Astrocyte (in vitro differentiated cells and primary cell): ENCODE results near the gene SOX15. TPM values are rescaled to one million over a fixed set of nuclear protein-coding genes. Genes with fewer than 3 reads are reported as not detected.

ENCODE experiments used
- DNase-seq: peaks from one replicate; pipeline ENCODE4 v3.0.0-alpha.2; 2010; ENCODE audit warnings: low read depth
- FAIRE-seq: peaks from 2 replicates; lab custom pipeline; 2011; peaks lifted over from hg19 to GRCh38; lab: Jason Lieb, UNC
- H2AFZ ChIP-seq: 2 replicates; pipeline ENCODE4 v1.6.0; 2012; ENCODE audit warnings: low read depth, low read length, inconsistent platforms
- H3K27ac ChIP-seq: 2 replicates; pipeline ENCODE4 v1.5.1; 2011; ENCODE audit warnings: low read depth, low read length, inconsistent platforms
- H3K27me3 ChIP-seq: 2 replicates; pipeline ENCODE4 v1.6.0; 2011; ENCODE audit warnings: low read length, inconsistent platforms; ENCODE audit not compliant: insufficient read depth
- H3K36me3 ChIP-seq: 2 replicates; pipeline ENCODE4 v1.5.1; 2011; ENCODE audit warnings: low read length, inconsistent platforms; ENCODE audit not compliant: insufficient read depth
- H3K4me1 ChIP-seq: 2 replicates; pipeline ENCODE4 v1.5.1; 2011; ENCODE audit warnings: low read length, inconsistent platforms; ENCODE audit not compliant: insufficient read depth
- H3K4me2 ChIP-seq: 2 replicates; pipeline ENCODE4 v1.6.0; 2012; ENCODE audit warnings: low read length, inconsistent platforms
- H3K4me3 ChIP-seq: 2 replicates; pipeline ENCODE4 v1.5.1; 2011; ENCODE audit warnings: low read depth, mild to moderate bottlenecking, low read length, inconsistent platforms; ENCODE audit not compliant: insufficient read depth
- H3K79me2 ChIP-seq: 2 replicates; pipeline ENCODE4 v1.6.0; 2012; ENCODE audit warnings: mild to moderate bottlenecking, low read length, inconsistent platforms; ENCODE audit not compliant: insufficient read depth
- H3K9ac ChIP-seq: 2 replicates; pipeline ENCODE4 v1.6.0; 2012; ENCODE audit warnings: mild to moderate bottlenecking, low read length, inconsistent platforms
- H3K9me3 ChIP-seq: 2 replicates; pipeline ENCODE4 v1.5.1; 2012; ENCODE audit warnings: low read depth, mild to moderate bottlenecking, low read length, inconsistent platforms; ENCODE audit not compliant: insufficient read depth
- H4K20me1 ChIP-seq: 2 replicates; pipeline ENCODE4 v1.6.0; 2012; ENCODE audit warnings: low read length, inconsistent platforms; ENCODE audit not compliant: insufficient read depth
- H3K27ac Mint-ChIP-seq: one replicate; pipeline ENCODE4 v1.8.0; 2021; ENCODE audit warnings: mild to moderate bottlenecking, mixed read lengths; ENCODE audit not compliant: unreplicated experiment
- H3K27me3 Mint-ChIP-seq: one replicate; pipeline ENCODE4 v1.8.0; 2021; ENCODE audit warnings: low read depth, mixed read lengths; ENCODE audit not compliant: unreplicated experiment
- H3K36me3 Mint-ChIP-seq: one replicate; pipeline ENCODE4 v1.8.0; 2021; ENCODE audit warnings: low read depth, mixed read lengths; ENCODE audit not compliant: unreplicated experiment
- H3K4me1 Mint-ChIP-seq: one replicate; pipeline ENCODE4 v1.8.0; 2021; ENCODE audit warnings: low read depth, mixed read lengths; ENCODE audit not compliant: unreplicated experiment
- H3K4me3 Mint-ChIP-seq: one replicate; pipeline ENCODE4 v1.8.0; 2021; ENCODE audit warnings: mild to moderate bottlenecking, moderate library complexity, mixed read lengths; ENCODE audit not compliant: unreplicated experiment
- H3K9me3 Mint-ChIP-seq: one replicate; pipeline ENCODE4 v1.8.0; 2021; ENCODE audit warnings: mild to moderate bottlenecking, mixed read lengths; ENCODE audit not compliant: unreplicated experiment
- EZH2 ChIP-seq: IDR thresholded peaks from 2 replicates; pipeline ENCODE4 v1.6.1; 2012; ENCODE audit warnings: mild to moderate bottlenecking, low read length, inconsistent platforms; ENCODE audit not compliant: insufficient read depth
- total RNA-seq: library from RNA; stranded (reverse); gene quantifications from 2 replicates; pipeline ENCODE4 v1.2.1, GENCODE V29; 2021
- TF ChIP-seq, protein P1 (sequence below): IDR thresholded peaks from 2 replicates; pipeline ENCODE4 v1.5.1; 2011; ENCODE audit warnings: low read depth, mild to moderate bottlenecking, inconsistent platforms, low read length, moderate library complexity; ENCODE audit not compliant: insufficient read depth

Gene SOX15
- total RNA-seq, 1 donor from 2014 or later, result 4.0 TPM

DNA sequence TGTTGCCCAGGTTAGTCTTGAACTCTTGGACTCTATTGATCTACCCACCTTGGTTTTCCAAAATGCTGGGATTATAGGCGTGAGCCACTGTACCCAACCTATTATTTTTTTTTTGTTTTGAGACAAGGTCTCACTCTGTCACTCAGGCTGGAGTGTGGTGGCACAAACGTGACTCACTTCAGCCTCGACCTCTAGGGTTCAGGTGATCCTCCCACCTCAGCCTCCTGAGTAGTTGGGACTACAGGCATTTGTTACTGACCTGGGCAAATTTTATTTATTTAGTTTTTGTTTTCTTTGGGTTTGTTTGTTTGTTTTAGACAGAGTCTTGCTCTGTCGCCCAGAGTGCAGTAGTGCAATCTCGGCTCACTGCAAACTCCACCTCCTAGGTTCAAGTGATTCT, 33.8 kb upstream of the SOX15 start:
- H3K79me2 ChIP-seq, result peaks cover 10% of the 10 kb centered on the region
- Mint-ChIP-seq H3K4me1 (no peaks in the 10 kb centered on the region), H3K27ac (no peak overlapping the region), H3K27me3 (no peaks in the 10 kb centered on the region), H3K9me3 (no peaks in the 10 kb centered on the region), H3K36me3 (peaks cover 4% of the 10 kb centered on the region), H3K4me3 (no peak overlapping the region)
- peaks cover 6% of the 10 kb centered on the region for H4K20me1 ChIP-seq
- no peak overlapping the region for H3K9ac ChIP-seq
- FAIRE-seq, result no peak
- no peak overlapping the region for H3K4me3 ChIP-seq
- no peak overlapping the region for H3K4me2 ChIP-seq
- peaks cover 6% of the 10 kb centered on the region for H3K4me1 ChIP-seq
- H3K9me3 ChIP-seq, result no peaks in the 10 kb centered on the region
- H3K36me3 ChIP-seq, result no peaks in the 10 kb centered on the region
- no peak for DNase-seq
- no peak overlapping the region for H2AFZ ChIP-seq
- TF ChIP-seq, protein P1, sequence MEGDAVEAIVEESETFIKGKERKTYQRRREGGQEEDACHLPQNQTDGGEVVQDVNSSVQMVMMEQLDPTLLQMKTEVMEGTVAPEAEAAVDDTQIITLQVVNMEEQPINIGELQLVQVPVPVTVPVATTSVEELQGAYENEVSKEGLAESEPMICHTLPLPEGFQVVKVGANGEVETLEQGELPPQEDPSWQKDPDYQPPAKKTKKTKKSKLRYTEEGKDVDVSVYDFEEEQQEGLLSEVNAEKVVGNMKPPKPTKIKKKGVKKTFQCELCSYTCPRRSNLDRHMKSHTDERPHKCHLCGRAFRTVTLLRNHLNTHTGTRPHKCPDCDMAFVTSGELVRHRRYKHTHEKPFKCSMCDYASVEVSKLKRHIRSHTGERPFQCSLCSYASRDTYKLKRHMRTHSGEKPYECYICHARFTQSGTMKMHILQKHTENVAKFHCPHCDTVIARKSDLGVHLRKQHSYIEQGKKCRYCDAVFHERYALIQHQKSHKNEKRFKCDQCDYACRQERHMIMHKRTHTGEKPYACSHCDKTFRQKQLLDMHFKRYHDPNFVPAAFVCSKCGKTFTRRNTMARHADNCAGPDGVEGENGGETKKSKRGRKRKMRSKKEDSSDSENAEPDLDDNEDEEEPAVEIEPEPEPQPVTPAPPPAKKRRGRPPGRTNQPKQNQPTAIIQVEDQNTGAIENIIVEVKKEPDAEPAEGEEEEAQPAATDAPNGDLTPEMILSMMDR, result no peak
- TF ChIP-seq EZH2, result no peak
- no peaks in the 10 kb centered on the region for H3K27me3 ChIP-seq
- no peak overlapping the region for H3K27ac ChIP-seq

DNA sequence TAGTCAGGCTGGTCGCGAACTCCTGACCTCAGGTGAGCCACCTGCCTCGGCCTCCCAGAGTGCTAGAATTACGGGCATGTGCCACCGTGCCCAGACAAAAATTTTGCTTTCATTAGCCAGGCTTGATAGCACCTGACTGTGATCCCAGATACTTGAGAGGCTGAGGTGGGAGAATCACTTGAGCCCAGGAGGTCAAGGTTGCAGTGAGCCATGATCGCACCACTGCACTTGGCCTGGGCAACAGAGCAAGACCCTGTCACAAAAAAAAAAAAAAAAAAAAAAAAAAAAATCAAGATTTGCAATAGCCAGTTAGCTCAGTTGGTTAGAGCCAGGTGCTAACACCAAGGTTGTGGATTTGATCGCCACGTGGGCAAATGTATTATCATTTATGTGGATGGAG, 30.9 kb upstream of the SOX15 start:
- TF ChIP-seq EZH2, result no peak
- TF ChIP-seq, protein P1, result no peak
- Mint-ChIP-seq H3K36me3 (no peaks in the 10 kb centered on the region), H3K27ac (no peak overlapping the region), H3K27me3 (no peaks in the 10 kb centered on the region), H3K9me3 (no peaks in the 10 kb centered on the region), H3K4me3 (no peak overlapping the region), H3K4me1 (no peaks in the 10 kb centered on the region)
- H3K4me2 ChIP-seq, result no peak overlapping the region
- no peak overlapping the region for H3K4me3 ChIP-seq
- no peaks in the 10 kb centered on the region for H3K79me2 ChIP-seq
- H4K20me1 ChIP-seq, result no peaks in the 10 kb centered on the region
- no peaks in the 10 kb centered on the region for H3K36me3 ChIP-seq
- DNase-seq, result no peak
- no peaks in the 10 kb centered on the region for H3K27me3 ChIP-seq
- H3K27ac ChIP-seq, result no peak overlapping the region
- no peaks in the 10 kb centered on the region for H3K4me1 ChIP-seq
- no peak overlapping the region for H3K9ac ChIP-seq
- FAIRE-seq, result no peak
- H3K9me3 ChIP-seq, result no peaks in the 10 kb centered on the region
- no peak overlapping the region for H2AFZ ChIP-seq

DNA sequence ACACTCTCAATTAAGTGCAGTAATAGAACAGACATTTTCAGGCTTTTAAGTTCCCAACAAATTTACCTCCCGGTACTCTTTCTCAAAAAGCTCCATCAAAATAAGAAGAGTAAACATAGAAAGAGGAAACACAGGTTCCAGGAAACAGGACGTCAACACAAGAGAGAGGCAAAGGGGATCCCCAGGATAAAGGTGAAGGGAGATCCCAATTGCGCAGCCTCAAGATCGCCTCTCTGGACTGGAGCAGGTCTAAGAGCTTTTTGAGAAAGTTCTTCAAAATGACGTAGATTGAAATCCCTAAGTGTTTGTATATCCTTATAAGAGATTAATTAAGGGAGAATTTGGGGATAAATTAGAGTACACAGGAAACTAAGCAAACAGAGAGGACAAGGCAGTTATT, 28.7 kb upstream of the SOX15 start:
- H3K4me3 ChIP-seq, result no peak overlapping the region
- H3K9me3 ChIP-seq, result no peaks in the 10 kb centered on the region
- no peaks in the 10 kb centered on the region for H3K36me3 ChIP-seq
- no peak overlapping the region for H3K4me2 ChIP-seq
- H3K4me1 ChIP-seq, result peaks cover 4% of the 10 kb centered on the region
- FAIRE-seq (no peak), DNase-seq (no peak)
- peaks cover 8% of the 10 kb centered on the region for H3K79me2 ChIP-seq
- peaks cover 7% of the 10 kb centered on the region for H4K20me1 ChIP-seq
- Mint-ChIP-seq H3K27me3 (no peaks in the 10 kb centered on the region), H3K9me3 (no peaks in the 10 kb centered on the region), H3K4me3 (no peak overlapping the region), H3K36me3 (no peaks in the 10 kb centered on the region), H3K27ac (no peak overlapping the region), H3K4me1 (peaks cover 2% of the 10 kb centered on the region)
- no peak overlapping the region for H2AFZ ChIP-seq
- H3K27ac ChIP-seq, result no peak overlapping the region
- no peak for TF ChIP-seq EZH2
- TF ChIP-seq, protein P1, result no peak
- no peak overlapping the region for H3K9ac ChIP-seq
- no peaks in the 10 kb centered on the region for H3K27me3 ChIP-seq
